ENCODE data around the gene CD1C. TPM values are rescaled to one million over a fixed set of nuclear protein-coding genes. Genes with fewer than 3 reads are reported as not detected.

Gene CD1C
- polyA plus RNA-seq, 3 donors: 43.4 to 55.4 (median 45.8) TPM

DNA sequence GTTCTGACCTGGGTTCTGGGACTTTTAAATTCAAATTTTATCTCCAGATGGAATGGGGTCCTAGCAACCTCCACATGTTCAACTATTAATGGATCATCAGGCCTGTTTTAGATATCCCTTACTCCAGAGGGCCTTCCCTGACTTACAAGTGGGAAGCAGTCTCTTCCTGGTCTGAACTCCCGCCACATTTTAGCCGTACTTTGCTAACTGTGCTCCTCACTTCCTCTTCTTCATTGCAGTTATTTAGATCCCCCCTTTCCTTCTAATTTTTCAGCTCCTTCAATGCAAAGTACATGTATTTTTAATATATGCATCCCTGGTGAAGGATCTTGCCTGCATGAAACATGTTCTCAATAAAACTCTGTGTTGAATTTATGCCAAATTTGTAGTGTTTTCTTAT, 31.8 kb upstream of the CD1C start:
- no peaks in the 10 kb centered on the region for H3K9me3 ChIP-seq (replicated peaks in 1 of 2; ENCODE audit: control insufficient read depth in 1 of 2, insufficient read depth in 1 of 2, low read length in 2 of 2)
- 0% methylated on average over 1 of the region's 2 CpGs for WGBS (ENCODE audit: insufficient coverage)
- intact Hi-C loops (cut with micrococcal nuclease): no loop called here
- no peaks in the 10 kb centered on the region for H4K20me1 ChIP-seq (ENCODE audit: insufficient read depth, low read length)
- no peak overlapping the region for H3K4me3 ChIP-seq (replicated peaks in 1 of 3; ENCODE audit: low read depth in 2 of 3, low read length in 3 of 3)
- H3K36me3 ChIP-seq (replicated peaks in 1 of 2; ENCODE audit: control insufficient read depth in 1 of 2, insufficient read depth in 2 of 2, low read length in 2 of 2): no peaks in the 10 kb centered on the region
- H3K79me2 ChIP-seq (ENCODE audit: insufficient read depth, low read length): no peaks in the 10 kb centered on the region
- H2AFZ ChIP-seq (ENCODE audit: insufficient read depth, low read depth, low read length, poor library complexity, severe bottlenecking): no peak overlapping the region
- H3K4me1 ChIP-seq (ENCODE audit: control insufficient read depth in 1 of 2, insufficient read depth in 2 of 2, low read length in 2 of 2): peaks cover 14 to 26% of the 10 kb centered on the region in 2 donors
- H3K4me1 Mint-ChIP-seq: peaks cover 15% of the 10 kb centered on the region
- no peak overlapping the region for H3K4me2 ChIP-seq (replicated peaks; ENCODE audit: extremely low read depth, low read length, poor library complexity, severe bottlenecking)
- peak in 2 of 3 donors; percentile 25 to 34 for DNase-seq
- no peak overlapping the region for H3K4me3 Mint-ChIP-seq
- H3K9me3 Mint-ChIP-seq: no peaks in the 10 kb centered on the region
- H3K36me3 Mint-ChIP-seq: peaks cover 7 to 12% of the 10 kb centered on the region in 2 donors
- TF ChIP-seq, protein P1, sequence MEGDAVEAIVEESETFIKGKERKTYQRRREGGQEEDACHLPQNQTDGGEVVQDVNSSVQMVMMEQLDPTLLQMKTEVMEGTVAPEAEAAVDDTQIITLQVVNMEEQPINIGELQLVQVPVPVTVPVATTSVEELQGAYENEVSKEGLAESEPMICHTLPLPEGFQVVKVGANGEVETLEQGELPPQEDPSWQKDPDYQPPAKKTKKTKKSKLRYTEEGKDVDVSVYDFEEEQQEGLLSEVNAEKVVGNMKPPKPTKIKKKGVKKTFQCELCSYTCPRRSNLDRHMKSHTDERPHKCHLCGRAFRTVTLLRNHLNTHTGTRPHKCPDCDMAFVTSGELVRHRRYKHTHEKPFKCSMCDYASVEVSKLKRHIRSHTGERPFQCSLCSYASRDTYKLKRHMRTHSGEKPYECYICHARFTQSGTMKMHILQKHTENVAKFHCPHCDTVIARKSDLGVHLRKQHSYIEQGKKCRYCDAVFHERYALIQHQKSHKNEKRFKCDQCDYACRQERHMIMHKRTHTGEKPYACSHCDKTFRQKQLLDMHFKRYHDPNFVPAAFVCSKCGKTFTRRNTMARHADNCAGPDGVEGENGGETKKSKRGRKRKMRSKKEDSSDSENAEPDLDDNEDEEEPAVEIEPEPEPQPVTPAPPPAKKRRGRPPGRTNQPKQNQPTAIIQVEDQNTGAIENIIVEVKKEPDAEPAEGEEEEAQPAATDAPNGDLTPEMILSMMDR (IDR thresholded peaks at IDR 0.05): no peak
- H3K27me3 Mint-ChIP-seq (ENCODE audit: low read depth in 3 of 3): peaks cover 13 to 34% (median 26%) of the 10 kb centered on the region in 3 donors
- no peak overlapping the region for H3K27ac ChIP-seq (ENCODE audit: low read depth in 1 of 2, low read length in 2 of 2)
- peaks cover 35 to 41% of the 10 kb centered on the region in 2 donors for H3K27me3 ChIP-seq (ENCODE audit: control insufficient read depth in 2 of 2, insufficient read depth in 2 of 2, low read length in 2 of 2)
- peak overlapping the region in 1 of 7 donors; percentile 29 for H3K27ac Mint-ChIP-seq
- H3K9ac ChIP-seq (ENCODE audit: insufficient read depth, low read length, poor library complexity, severe bottlenecking): no peak overlapping the region

DNA sequence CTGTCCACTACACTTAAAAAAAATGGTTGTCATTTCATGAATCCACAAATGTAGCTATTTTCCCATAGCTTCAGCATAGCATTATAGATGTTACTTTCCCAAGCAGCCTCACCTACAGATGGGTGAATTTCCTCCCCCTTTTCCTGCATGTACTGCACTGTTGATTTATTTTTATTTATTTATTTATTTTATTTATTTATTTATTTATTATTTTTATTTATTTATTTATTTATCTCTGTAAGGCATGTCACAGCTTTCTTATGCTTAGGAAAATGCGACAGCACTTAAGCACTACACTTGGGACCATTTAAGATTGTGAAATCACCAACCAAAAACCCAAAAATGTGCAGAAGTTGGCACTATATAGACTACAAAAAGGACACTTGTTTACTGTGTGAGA, 30.6 kb upstream of the CD1C start:
- no peaks in the 10 kb centered on the region for H3K79me2 ChIP-seq (ENCODE audit: insufficient read depth, low read length)
- no peaks in the 10 kb centered on the region for H3K9me3 ChIP-seq (replicated peaks in 1 of 2; ENCODE audit: control insufficient read depth in 1 of 2, insufficient read depth in 1 of 2, low read length in 2 of 2)
- WGBS (ENCODE audit: insufficient coverage): no CpG with 5 or more reads among the region's 1 CpG
- no peaks in the 10 kb centered on the region for H4K20me1 ChIP-seq (ENCODE audit: insufficient read depth, low read length)
- H3K4me1 Mint-ChIP-seq: peaks cover 15% of the 10 kb centered on the region
- no peak overlapping the region for H3K27ac Mint-ChIP-seq
- H2AFZ ChIP-seq (ENCODE audit: insufficient read depth, low read depth, low read length, poor library complexity, severe bottlenecking): no peak overlapping the region
- no peaks in the 10 kb centered on the region for H3K36me3 ChIP-seq (replicated peaks in 1 of 2; ENCODE audit: control insufficient read depth in 1 of 2, insufficient read depth in 2 of 2, low read length in 2 of 2)
- no peak overlapping the region for H3K4me3 Mint-ChIP-seq
- H3K27me3 ChIP-seq (ENCODE audit: control insufficient read depth in 2 of 2, insufficient read depth in 2 of 2, low read length in 2 of 2): peaks cover 38 to 48% of the 10 kb centered on the region in 2 donors
- TF ChIP-seq, protein P1 (IDR thresholded peaks at IDR 0.05): no peak
- H3K9me3 Mint-ChIP-seq: no peaks in the 10 kb centered on the region
- no peak overlapping the region for H3K4me2 ChIP-seq (replicated peaks; ENCODE audit: extremely low read depth, low read length, poor library complexity, severe bottlenecking)
- DNase-seq: no peak
- H3K4me3 ChIP-seq (replicated peaks in 1 of 3; ENCODE audit: low read depth in 2 of 3, low read length in 3 of 3): no peak overlapping the region
- peaks cover 14 to 26% of the 10 kb centered on the region in 2 donors for H3K4me1 ChIP-seq (ENCODE audit: control insufficient read depth in 1 of 2, insufficient read depth in 2 of 2, low read length in 2 of 2)
- H3K27me3 Mint-ChIP-seq (ENCODE audit: low read depth in 3 of 3): peaks cover 17 to 40% (median 33%) of the 10 kb centered on the region in 3 donors
- no peak overlapping the region for H3K27ac ChIP-seq (ENCODE audit: low read depth in 1 of 2, low read length in 2 of 2)
- intact Hi-C loops (cut with micrococcal nuclease): no loop called here
- no peak overlapping the region for H3K9ac ChIP-seq (ENCODE audit: insufficient read depth, low read length, poor library complexity, severe bottlenecking)
- peaks cover 7 to 9% of the 10 kb centered on the region in 2 donors for H3K36me3 Mint-ChIP-seq

Data from CD14-positive monocyte (primary cell).